HCT116 (cell line): Measurements from ENCODE around the gene SLC35F1. TPM values are rescaled to one million over a fixed set of nuclear protein-coding genes. Genes with fewer than 3 reads are reported as not detected.

Source experiments
- ATAC-seq: fragments of 200-7000 bp; cut with Tn5 transposase; 2 replicates; pipeline ENCODE4 v1.9.1; 2020; ENCODE audit warnings: mild to moderate bottlenecking, moderate library complexity
- BruUV-seq: library from RNA; stranded (reverse); fragments of 400-500 nt; replicated peaks from 2 replicates; lab custom pipeline; 2021; lab: Mats Ljungman, UMichigan
- CTCF ChIA-PET: fragments of 300-600 bp; sonication (Branson Sonifier 250); formaldehyde crosslinking; loops from one replicate; lab custom pipeline; 2021; ENCODE audit warnings: antibody characterized with exemption; lab: Charles Lee
- POLR2A ChIA-PET: fragments of 300-600, 350-600 bp; sonication (Branson Sonifier 250); formaldehyde crosslinking; loops from one replicate; lab custom pipeline; 2021; ENCODE audit warnings: antibody characterized with exemption; lab: Charles Lee
- RAD21 ChIA-PET, 2 experiments: fragments of 300-600 bp; sonication (Branson Sonifier 250); formaldehyde crosslinking; loops; one replicate each; lab custom pipeline; 2023; ENCODE audit warnings: low total read pairs in 2 of 2; ENCODE audit not compliant: uncharacterized antibody in 2 of 2, unreplicated experiment in 2 of 2, low non-redundant PET in 1 of 2; lab: Charles Lee
- DNase-seq: peaks from one replicate; pipeline ENCODE4 v3.0.0-alpha.2; 2010; ENCODE audit warnings: low read depth, low spot score
- H2AFZ ChIP-seq: fragments of 200-600 bp; shearing (Covaris generic), sonication (generic); 2 replicates; pipeline ENCODE4 v1.6.1; 2017; ENCODE audit warnings: low read depth, mixed run types, mixed read lengths, antibody characterized with exemption, low read length; ENCODE audit not compliant: poor library complexity, severe bottlenecking
- H3K27ac ChIP-seq: 2 replicates; pipeline ENCODE4 v1.5.1; 2012; ENCODE audit warnings: low read depth, low read length
- H3K27me3 ChIP-seq: fragments of 200-600 bp; sonication (generic); 2 replicates; pipeline ENCODE4 v1.6.1; 2016; ENCODE audit warnings: mixed run types, low read length, mixed read lengths; ENCODE audit not compliant: insufficient read depth
- H3K36me3 ChIP-seq, 2 experiments: fragments of 200-500 bp in 1 of 2; fragments of 200-600 bp in 1 of 2; sonication (Bioruptor generic) in 1 of 2; sonication (generic) in 1 of 2; 2 replicates each; pipeline versions ENCODE4 v1.5.1 to v1.6.1; 2014 to 2016; ENCODE audit warnings: low read length in 2 of 2, inconsistent platforms in 1 of 2, mixed read lengths in 1 of 2, mixed run types in 1 of 2; ENCODE audit not compliant: insufficient read depth in 2 of 2, control insufficient read depth in 1 of 2
- H3K4me1 ChIP-seq, 2 experiments: fragments of 200-600 bp in 1 of 2; sonication (generic) in 1 of 2; 2 replicates each; pipeline versions ENCODE4 v1.5.1 to v1.6.1; 2012 to 2017; ENCODE audit warnings: low read length in 2 of 2, inconsistent platforms in 1 of 2, mild to moderate bottlenecking in 1 of 2, mixed read lengths in 1 of 2, mixed run types in 1 of 2, moderate library complexity in 1 of 2; ENCODE audit not compliant: insufficient read depth in 2 of 2, control insufficient read depth in 1 of 2
- H3K4me2 ChIP-seq: fragments of 200-600 bp; sonication (generic); 2 replicates; pipeline ENCODE4 v1.6.1; 2017; ENCODE audit warnings: mixed run types, low read length, mixed read lengths
- H3K4me3 ChIP-seq, 2 experiments: fragments of 200-600 bp in 1 of 2; sonication (generic) in 1 of 2; replicated peaks in 1 of 2; 2 replicates each; pipeline ENCODE4 v1.5.1; 2011 to 2016; ENCODE audit warnings: low read length in 2 of 2, control low read depth in 1 of 2, low read depth in 1 of 2, mild to moderate bottlenecking in 1 of 2, mixed read lengths in 1 of 2, mixed run types in 1 of 2
- H3K79me2 ChIP-seq: fragments of 200-600 bp; sonication (generic); 2 replicates; pipeline ENCODE4 v1.6.1; 2017; ENCODE audit warnings: mild to moderate bottlenecking, mixed run types, low read length, moderate library complexity, mixed read lengths; ENCODE audit not compliant: insufficient read depth
- H3K9ac ChIP-seq: fragments of 200-600 bp; sonication (generic); 2 replicates; pipeline ENCODE4 v1.6.1; 2016; ENCODE audit warnings: low read length, mixed read lengths
- H3K9me2 ChIP-seq: fragments of 200-600 bp; sonication (generic), shearing (Covaris generic); 2 replicates; pipeline ENCODE4 v1.6.1; 2017; ENCODE audit warnings: mixed run types, mild to moderate bottlenecking, moderate library complexity; ENCODE audit not compliant: insufficient read depth
- H3K9me3 ChIP-seq, 2 experiments: fragments of 200-500 bp in 1 of 2; fragments of 200-600 bp in 1 of 2; sonication (Bioruptor generic) in 1 of 2; sonication (generic) in 1 of 2; 2 replicates each; pipeline ENCODE4 v1.6.1; 2014 to 2017; ENCODE audit warnings: low read length in 2 of 2, mixed read lengths in 2 of 2, inconsistent platforms in 1 of 2, low read depth in 1 of 2, mild to moderate bottlenecking in 1 of 2, mixed run types in 1 of 2, moderate library complexity in 1 of 2; ENCODE audit not compliant: control insufficient read depth in 1 of 2, insufficient read depth in 1 of 2
- H4K20me1 ChIP-seq: fragments of 200-600 bp; sonication (generic), shearing (Covaris generic); 2 replicates; pipeline ENCODE4 v1.6.1; 2017; ENCODE audit warnings: mixed run types, mild to moderate bottlenecking, moderate library complexity; ENCODE audit not compliant: insufficient read depth
- CEBPB ChIP-seq: IDR thresholded peaks from 2 replicates; pipeline ENCODE4 v1.6.1; 2012; ENCODE audit warnings: low read depth
- CTCF ChIP-seq, 3 experiments: fragments of 200-600 bp in 1 of 3; sonication (generic) in 1 of 3; IDR thresholded peaks in 2 of 3; conservative IDR thresholded peaks in 1 of 3; 2 replicates each; pipeline ENCODE4 v1.5.1; 2012 to 2017; ENCODE audit warnings: low read depth in 2 of 3, low read length in 2 of 3, antibody characterized with exemption in 1 of 3, borderline replicate concordance in 1 of 3, control low read depth in 1 of 3, mild to moderate bottlenecking in 1 of 3, mixed read lengths in 1 of 3, mixed run types in 1 of 3, moderate library complexity in 1 of 3; ENCODE audit not compliant: insufficient read depth in 1 of 3
- EGR1 ChIP-seq: IDR thresholded peaks from 2 replicates; pipeline ENCODE4 v1.6.1; 2012; ENCODE audit warnings: low read depth
- ELF1 ChIP-seq: IDR thresholded peaks from 2 replicates; pipeline ENCODE4 v1.6.1; 2012; ENCODE audit warnings: low read depth, borderline replicate concordance
- EZH2 ChIP-seq: fragments of 200-600 bp; sonication (generic); IDR thresholded peaks from 2 replicates; pipeline ENCODE4 v1.6.1; 2017; ENCODE audit warnings: antibody characterized with exemption, mixed run types
- EZH2phosphoT487 ChIP-seq: fragments of 200-600 bp; IDR thresholded peaks from 2 replicates; pipeline ENCODE4 v1.6.1; 2018; ENCODE audit warnings: antibody characterized with exemption, borderline replicate concordance
- FOSL1 ChIP-seq: IDR thresholded peaks from 2 replicates; pipeline ENCODE4 v1.6.1; 2012; ENCODE audit warnings: low read depth
- JUND ChIP-seq: IDR thresholded peaks from 2 replicates; pipeline ENCODE4 v1.6.1; 2012
- POLR2A ChIP-seq: IDR thresholded peaks from 2 replicates; pipeline ENCODE4 v1.7.0; 2011; ENCODE audit warnings: borderline replicate concordance; ENCODE audit not compliant: insufficient read depth, insufficient read length; ENCODE audit errors: extremely low read depth
- POLR2AphosphoS5 ChIP-seq: IDR thresholded peaks from 2 replicates; pipeline ENCODE4 v1.6.1; 2011; ENCODE audit warnings: mild to moderate bottlenecking, low read depth, low read length, moderate library complexity
- RAD21 ChIP-seq: IDR thresholded peaks from 2 replicates; pipeline ENCODE4 v1.6.1; 2012; ENCODE audit warnings: low read depth, mild to moderate bottlenecking
- REST ChIP-seq: IDR thresholded peaks from 2 replicates; pipeline ENCODE4 v1.6.1; 2012; ENCODE audit warnings: low read depth
- SIN3A ChIP-seq: IDR thresholded peaks from 2 replicates; pipeline ENCODE4 v1.6.1; 2012; ENCODE audit warnings: low read depth
- SP1 ChIP-seq: IDR thresholded peaks from 2 replicates; pipeline ENCODE4 v1.6.1; 2012; ENCODE audit warnings: low read depth
- SRF ChIP-seq: IDR thresholded peaks from 2 replicates; pipeline ENCODE4 v1.6.1; 2012; ENCODE audit warnings: low read depth
- TCF7L2 ChIP-seq: IDR thresholded peaks from 2 replicates; pipeline ENCODE4 v1.7.0; 2011; ENCODE audit warnings: borderline replicate concordance, inconsistent platforms; ENCODE audit not compliant: insufficient read depth, insufficient read length; ENCODE audit errors: extremely low read depth
- YY1 ChIP-seq: IDR thresholded peaks from 2 replicates; pipeline ENCODE4 v1.6.1; 2011; ENCODE audit warnings: low read length, low read depth, moderate library complexity, mild to moderate bottlenecking; ENCODE audit not compliant: insufficient replicate concordance; ENCODE audit errors: extremely low read depth
- ZBTB33 ChIP-seq: IDR thresholded peaks from 2 replicates; pipeline ENCODE4 v1.6.1; 2011; ENCODE audit warnings: mild to moderate bottlenecking, low read length, moderate library complexity; ENCODE audit not compliant: insufficient replicate concordance; ENCODE audit errors: extremely low read depth
- ZFX ChIP-seq: fragments of 450-650 bp; IDR thresholded peaks from 2 replicates; pipeline ENCODE4 v1.6.1; 2017
- intact Hi-C: fragments of 100-400 bp; cut with micrococcal nuclease; formaldehyde crosslinking; loops from 2 replicates; pipeline ENCODE4 v1.10.0; 2022
- total RNA-seq: library from RNA; stranded (reverse); gene quantifications from one replicate; pipeline ENCODE4 v1.2.1, GENCODE V29; 2021; ENCODE audit not compliant: unreplicated experiment

Gene SLC35F1
- total RNA-seq, 1 experiment from 2014 or later: 0.07 TPM

- ATAC-seq: no peak
- Histone ChIP-seq H3K9me2 (no peaks in the 10 kb centered on the region), H3K9ac (no peak overlapping the region), H3K4me3 (no peak overlapping the region), H3K27ac (no peak overlapping the region), H2AFZ (no peak overlapping the region), H4K20me1 (no peaks in the 10 kb centered on the region), H3K4me2 (no peak overlapping the region), H3K9me3 (no peaks in the 10 kb centered on the region), H3K4me1 (no peaks in the 10 kb centered on the region), H3K27me3 (no peaks in the 10 kb centered on the region), H3K36me3 (no peaks in the 10 kb centered on the region), H3K79me2 (no peaks in the 10 kb centered on the region)
- DNase-seq: no peak
- intact Hi-C loops: no loop called here
- CTCF ChIA-PET: interaction anchor here (0.9 kb wide), 1 partner anchor 58 kb away, joined by 3 read pairs; no protein-coding TSS in a partner anchor
- BruUV-seq: no TSS peak
- POLR2A ChIA-PET: no interaction called here
- RAD21 ChIA-PET: no interaction called here
- TF ChIP-seq POLR2A: no peak
- no peak for TF ChIP-seq SRF
- TF ChIP-seq JUND: no peak
- no peak for TF ChIP-seq TCF7L2
- no peak for TF ChIP-seq POLR2AphosphoS5
- TF ChIP-seq ELF1: no peak
- no peak for TF ChIP-seq CEBPB
- no peak for TF ChIP-seq EZH2phosphoT487
- TF ChIP-seq SP1: no peak
- no peak for TF ChIP-seq ZFX
- no peak for TF ChIP-seq CTCF (IDR thresholded peaks at IDR 0.05 in 2 of 3, conservative IDR thresholded peaks at IDR 0.05 in 1 of 3; ENCODE audit: borderline replicate concordance in 1 of 3, insufficient read depth in 1 of 3, low read depth in 2 of 3, low read length in 2 of 3)
- TF ChIP-seq YY1: no peak
- TF ChIP-seq RAD21: no peak
- no peak for TF ChIP-seq REST
- TF ChIP-seq FOSL1: no peak
- TF ChIP-seq EZH2: no peak
- no peak for TF ChIP-seq SIN3A
- TF ChIP-seq ZBTB33: no peak
- TF ChIP-seq EGR1: no peak
- TF ChIP-seq, all 23 proteins: peak for 0
These were observed 446.5 kb downstream of the SLC35F1 start for GRCh38 chr6:118353564-118353963.
